Measurements from ENCODE around the gene MEAK7.
"Not testable (repeated sequence)": the region's sequence is repeated elsewhere in the genome, so short reads cannot be mapped to it uniquely, and the experiment has no call there.

MEAK7 gene

GRCh38 chr16:84534815-84535214 lies 30.4 kb upstream of the MEAK7 start:
- no peak overlapping the region for H3K4me3 ChIP-seq (ENCODE audit: low read depth, low read length)

DNA sequence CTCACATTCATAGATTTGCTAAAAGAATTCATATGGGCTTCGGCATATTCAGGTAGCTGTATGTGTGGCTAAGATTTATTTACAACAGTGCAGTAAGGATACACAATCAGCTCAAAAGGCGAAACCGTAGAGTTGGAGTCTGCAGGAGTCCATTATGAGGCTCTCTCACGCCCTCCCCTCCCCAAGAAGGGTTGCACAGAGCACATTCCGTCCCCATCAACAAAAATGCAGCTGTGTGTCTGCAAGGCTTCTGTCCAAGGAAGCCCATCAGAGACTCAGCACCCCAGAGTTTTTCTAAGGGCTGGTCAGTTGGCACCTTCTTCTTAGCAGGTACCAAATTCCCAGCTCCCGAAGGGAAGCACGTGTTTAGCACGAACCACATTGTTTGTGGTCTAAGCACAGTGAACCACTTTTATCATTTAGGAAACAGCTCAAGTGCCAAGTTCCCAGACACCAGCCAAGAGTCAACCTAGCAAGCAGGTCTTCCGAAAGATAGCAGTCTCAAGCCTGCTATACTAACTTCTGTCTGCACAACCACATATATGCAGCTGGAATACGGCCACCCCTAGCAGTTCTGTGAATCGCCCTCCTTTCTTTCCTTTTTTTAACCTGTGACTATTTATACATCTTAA lies 28.5 kb upstream of the MEAK7 start:
- no peak overlapping the region for H3K4me3 ChIP-seq (ENCODE audit: low read depth, low read length)

DNA sequence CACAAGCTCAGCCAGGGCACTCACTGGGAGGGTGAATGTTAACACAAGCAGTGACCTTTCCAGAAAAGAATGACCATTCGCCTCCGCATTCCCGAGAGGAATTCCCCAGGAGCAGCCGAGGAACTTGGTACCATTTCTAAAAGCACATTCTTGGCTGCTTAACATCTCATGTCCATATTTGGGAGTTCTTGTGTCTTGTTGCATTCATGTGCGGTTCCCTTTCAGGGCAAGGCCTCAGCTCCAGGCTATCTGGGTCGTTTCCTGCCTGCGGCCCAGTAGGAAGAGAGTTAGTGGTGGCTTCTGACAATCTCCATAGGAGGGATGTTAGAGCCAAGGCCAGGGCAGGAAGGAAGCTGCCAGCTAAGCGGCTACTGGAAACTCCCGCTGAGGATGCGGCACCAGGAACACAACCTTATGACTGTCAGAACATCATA lies 27.8 kb upstream of the MEAK7 start:
- no peak overlapping the region for H3K4me3 ChIP-seq (ENCODE audit: low read depth, low read length)

DNA sequence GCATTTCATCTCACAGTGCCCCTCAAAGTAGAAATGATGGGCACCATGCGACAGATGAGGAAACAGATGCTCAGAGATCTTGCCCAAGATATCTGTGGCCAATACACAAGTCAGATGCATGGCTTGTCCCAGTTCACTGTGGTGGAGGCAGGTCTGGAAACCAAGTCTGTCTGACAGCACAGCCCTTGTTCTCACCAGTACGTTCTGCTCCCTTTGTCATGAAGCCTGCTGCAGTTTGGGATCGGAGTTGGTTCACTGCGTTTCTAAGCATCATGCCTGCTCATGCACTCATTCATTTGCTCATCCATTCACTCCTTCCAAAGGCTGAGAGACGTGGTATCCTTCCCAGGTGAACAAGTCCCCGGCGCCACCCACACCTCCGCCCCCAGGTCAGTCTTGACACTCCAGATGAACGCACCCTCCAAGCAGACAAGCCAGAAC lies 27.2 kb upstream of the MEAK7 start:
- no peak overlapping the region for H3K4me3 ChIP-seq (ENCODE audit: low read depth, low read length)

GRCh38 chr16:84530590-84530989 lies 26.1 kb upstream of the MEAK7 start:
- H3K4me3 ChIP-seq (ENCODE audit: low read depth, low read length) = no peak overlapping the region

GRCh38 chr16:84529607-84530006 lies 25.1 kb upstream of the MEAK7 start:
- H3K4me3 ChIP-seq (ENCODE audit: low read depth, low read length) = no peak overlapping the region

GRCh38 chr16:84528322-84528721 lies 23.9 kb upstream of the MEAK7 start:
- no peak overlapping the region for H3K4me3 ChIP-seq (ENCODE audit: low read depth, low read length)

DNA sequence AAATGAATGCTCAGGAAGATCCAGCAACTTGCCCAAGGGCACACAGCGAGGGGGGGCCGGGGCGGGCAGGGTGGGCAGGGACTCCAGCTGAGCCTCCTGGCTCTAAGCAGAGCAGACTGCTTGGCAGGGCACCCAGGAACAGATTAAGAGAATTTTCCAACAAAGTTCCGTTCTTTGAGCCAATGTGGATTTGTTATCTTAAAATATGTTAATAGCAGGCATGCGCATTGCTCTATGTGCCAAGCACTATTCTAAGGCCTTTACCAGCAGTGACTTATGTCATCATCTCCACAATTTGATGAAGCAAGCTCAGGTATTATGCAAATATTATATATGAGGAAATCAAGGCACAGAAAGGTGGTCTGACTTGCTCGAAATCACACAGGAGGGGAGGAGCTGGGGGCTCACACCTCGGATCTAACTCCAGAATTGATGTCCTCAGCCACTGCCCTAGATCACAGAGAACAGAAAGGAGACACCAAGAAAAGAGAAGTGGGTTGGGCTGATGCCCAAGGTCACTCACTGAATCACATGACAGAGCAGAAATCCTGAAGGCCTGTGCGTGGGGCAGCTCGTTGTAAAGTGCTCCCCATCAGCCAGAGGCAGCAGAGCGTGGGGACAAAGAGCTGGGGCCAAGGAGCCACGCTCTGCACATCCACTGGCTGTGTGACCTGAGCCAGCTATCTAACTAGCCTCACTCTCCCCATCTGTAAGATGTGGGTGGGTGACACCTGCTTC lies 23.2 kb upstream of the MEAK7 start:
- H3K4me3 ChIP-seq (ENCODE audit: low read depth, low read length) = no peak overlapping the region

DNA sequence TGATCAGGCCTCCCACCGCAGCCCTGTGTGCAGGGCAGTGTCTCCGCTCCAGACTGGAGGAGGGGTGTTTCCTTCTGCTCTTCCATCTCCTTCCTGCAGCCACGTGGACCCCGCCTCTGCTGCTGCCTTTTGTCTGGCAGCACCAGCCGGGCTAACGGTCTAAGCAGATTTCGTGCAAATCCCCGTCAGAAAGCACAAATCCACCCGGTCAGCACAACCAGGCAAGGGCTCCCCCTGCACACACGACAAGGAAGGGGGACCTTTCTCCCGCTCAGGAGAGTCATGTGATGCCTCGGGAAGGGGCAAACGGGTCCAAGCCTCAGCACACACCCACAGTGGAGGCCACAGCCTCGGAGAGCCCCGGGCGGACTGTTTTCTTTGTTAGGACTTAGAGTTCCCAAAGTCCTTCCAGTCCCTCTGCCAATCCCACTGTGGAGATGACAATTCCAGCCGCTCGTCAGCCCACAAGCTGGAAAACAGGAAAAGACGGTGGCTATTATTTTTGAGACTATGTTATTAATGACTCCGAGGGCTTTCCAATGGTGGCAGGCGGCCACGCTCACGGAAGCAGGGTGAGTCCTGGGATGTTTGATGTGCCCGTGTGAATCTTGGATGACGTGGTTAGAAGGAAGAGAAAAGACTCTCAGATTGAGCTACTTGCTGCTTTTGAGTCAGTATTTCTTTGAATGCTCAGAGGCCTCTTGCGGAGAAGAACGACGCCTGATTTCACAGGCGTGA lies 22.5 kb upstream of the MEAK7 start:
- no peak overlapping the region for H3K4me3 ChIP-seq (ENCODE audit: low read depth, low read length)

GRCh38 chr16:84524941-84525581 lies 20.6 kb upstream of the MEAK7 start:
- not testable (repeated sequence) for H3K4me3 ChIP-seq (ENCODE audit: low read depth, low read length)

DNA sequence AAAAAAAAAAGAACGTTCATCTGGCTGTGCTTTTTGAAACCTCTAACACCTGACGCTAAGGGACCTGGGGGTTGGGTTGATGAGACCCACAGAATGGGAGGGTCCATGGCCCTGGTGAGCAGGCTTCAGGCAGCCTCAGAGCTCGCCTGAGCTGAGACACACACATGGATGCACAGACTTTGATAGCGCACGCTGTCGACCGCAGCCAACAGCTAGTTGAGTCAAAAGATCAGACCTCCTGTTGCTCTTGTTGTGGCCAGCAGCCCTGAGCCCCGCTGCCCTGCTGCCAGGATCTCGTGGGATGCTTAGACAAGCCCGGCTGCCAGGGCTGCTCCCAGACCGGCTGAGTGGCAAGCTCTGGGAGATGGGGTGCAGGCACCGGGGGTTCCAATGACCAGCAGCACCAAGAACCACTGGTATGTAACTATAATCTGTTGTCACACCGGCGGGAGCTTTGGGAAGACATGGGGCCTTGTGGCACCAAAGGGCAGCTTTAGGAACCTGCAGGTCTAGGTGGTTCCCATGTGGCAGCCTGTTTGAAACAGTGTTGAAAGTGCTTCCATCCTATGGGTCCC lies 20.0 kb upstream of the MEAK7 start:
- H3K4me3 ChIP-seq (ENCODE audit: low read depth, low read length) = no peak overlapping the region

- H3K4me3 ChIP-seq (ENCODE audit: low read depth, low read length) = no peak overlapping the region
These were observed 17.0 kb upstream of the MEAK7 start for GRCh38 chr16:84521497-84521770.

- no peak overlapping the region for H3K4me3 ChIP-seq (ENCODE audit: low read depth, low read length)
These were observed 16.5 kb upstream of the MEAK7 start for GRCh38 chr16:84520725-84521496.

GRCh38 chr16:84519855-84520254 lies 15.4 kb upstream of the MEAK7 start:
- H3K4me3 ChIP-seq (ENCODE audit: low read depth, low read length) = no peak overlapping the region

GRCh38 chr16:84518804-84519341 lies 14.4 kb upstream of the MEAK7 start:
- H3K4me3 ChIP-seq (ENCODE audit: low read depth, low read length) = no peak overlapping the region

- H3K4me3 ChIP-seq (ENCODE audit: low read depth, low read length) = not testable (repeated sequence)
These were observed 13.8 kb upstream of the MEAK7 start for GRCh38 chr16:84518220-84518619.

DNA sequence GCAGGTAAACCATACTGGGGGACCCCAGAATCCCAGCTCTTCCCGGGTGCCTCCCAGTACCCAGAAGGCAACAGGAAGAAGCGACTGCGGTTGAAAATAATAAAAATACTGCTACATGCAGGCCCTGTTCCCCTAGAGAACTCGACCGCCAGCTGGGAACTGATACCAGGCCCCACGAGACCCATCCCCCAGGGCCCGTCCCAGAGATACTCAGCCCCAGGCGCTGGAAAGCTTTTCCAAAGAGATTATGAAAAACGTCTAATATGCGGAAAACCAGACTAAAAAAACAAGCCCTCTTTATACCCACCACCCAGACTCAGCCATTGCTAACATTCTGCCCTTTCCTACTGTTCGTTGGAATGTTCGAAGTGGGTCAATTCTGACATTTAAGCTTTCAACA lies 12.9 kb upstream of the MEAK7 start:
- H3K4me3 ChIP-seq (ENCODE audit: low read depth, low read length) = no peak overlapping the region

DNA sequence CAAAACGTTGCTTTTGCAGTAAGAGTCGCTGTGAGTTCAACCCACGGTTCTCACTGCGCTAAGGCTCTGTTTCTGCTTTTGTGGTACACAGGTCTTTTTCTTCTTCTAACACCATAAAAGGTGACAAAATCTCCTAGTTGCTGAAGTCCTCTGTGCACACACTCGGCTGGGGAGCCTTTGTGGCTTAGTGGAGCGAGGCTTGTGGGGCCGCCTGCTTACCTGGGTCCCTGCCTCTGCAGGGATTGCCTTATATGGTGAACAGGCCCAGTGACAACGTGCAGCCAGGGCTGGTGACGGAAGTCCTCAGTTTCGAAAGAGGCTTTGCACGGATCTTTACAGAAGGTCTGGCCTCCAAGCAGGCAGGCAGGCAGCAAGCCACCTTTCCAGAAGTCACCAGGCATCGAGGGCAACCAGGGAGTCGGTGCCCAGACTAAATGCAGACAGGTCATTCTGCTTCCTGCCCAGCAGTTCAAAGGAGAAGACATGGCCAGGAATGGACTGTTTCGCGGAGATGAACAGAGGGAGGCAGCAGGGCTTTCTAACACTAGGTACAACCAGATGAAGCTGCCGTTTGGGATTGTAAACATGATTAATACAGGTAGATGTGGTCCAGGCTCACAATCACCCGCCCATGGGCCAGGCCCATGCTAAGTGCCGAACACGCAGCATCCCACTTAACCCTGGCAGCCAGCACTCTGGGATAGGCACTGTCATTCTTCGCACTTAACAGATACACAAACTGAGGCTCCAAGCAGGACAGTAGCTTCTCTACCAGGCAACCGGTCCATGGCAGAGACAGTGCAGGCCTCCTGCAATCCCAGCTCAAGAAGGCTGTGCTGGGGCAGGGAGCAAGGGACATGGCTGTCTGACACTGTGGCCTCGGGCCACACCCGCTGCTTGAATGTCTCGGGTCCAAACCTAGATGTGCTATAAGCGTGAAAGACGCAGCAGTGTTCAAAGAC lies 10.7 kb upstream of the MEAK7 start:
- H3K4me3 ChIP-seq (ENCODE audit: low read depth, low read length) = no peak overlapping the region

DNA sequence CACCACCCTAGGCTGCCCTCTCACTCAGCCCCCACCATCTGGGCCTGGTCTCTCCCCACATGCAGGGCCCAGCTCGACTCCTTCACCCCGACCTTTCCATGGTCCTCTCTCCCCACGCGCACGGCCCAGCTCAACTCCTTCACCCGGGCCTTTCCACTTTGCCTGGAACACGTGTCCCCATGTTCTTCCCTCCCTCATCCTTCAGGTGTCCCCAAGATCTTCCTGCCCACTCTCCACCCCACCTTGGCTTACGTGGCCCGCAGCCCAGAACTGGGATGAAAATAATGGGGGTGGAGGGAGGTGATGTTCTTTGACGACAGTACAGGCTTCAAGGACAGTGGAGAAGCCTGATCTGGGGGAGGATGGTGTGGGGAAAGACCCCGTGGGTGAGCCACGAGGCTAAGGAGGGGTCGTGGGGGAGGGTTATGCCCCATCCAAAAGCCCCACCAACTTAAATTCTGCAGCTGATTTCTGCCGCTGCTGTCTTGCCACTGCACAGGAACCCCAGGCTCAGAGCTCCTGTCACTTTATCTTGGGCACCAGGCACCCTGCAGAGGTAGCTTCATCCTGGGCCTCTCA lies 9.9 kb upstream of the MEAK7 start:
- H3K4me3 ChIP-seq (ENCODE audit: low read depth, low read length) = no peak overlapping the region
